Testis (tissue), 2 donors: ENCODE measurements around the gene PCSK5.

Source experiments
- CTCF ChIP-seq, 3 experiments: fragments of 450-650 bp in 2 of 3; fragments of 200-600 bp in 1 of 3; sonication (generic) in 1 of 3; IDR thresholded peaks; one replicate each; pipeline ENCODE4 v1.5.1; 2016 to 2019; ENCODE audit warnings: antibody characterized with exemption in 3 of 3, mild to moderate bottlenecking in 2 of 3, moderate library complexity in 1 of 3
- POLR2A ChIP-seq: fragments of 450-650 bp; IDR thresholded peaks from one replicate; pipeline ENCODE4 v1.6.1; 2017; ENCODE audit warnings: antibody characterized with exemption, mild to moderate bottlenecking, moderate library complexity

- TF ChIP-seq CTCF (IDR thresholded peaks at IDR 0.05) (no peak), POLR2A (no peak)
These were observed 291.3 kb downstream of the PCSK5 start for GRCh38 chr9:76181781-76182180.
